Right lobe of liver (tissue), 4 donors: ENCODE results near the gene GALC.

Experiments used
- CTCF ChIP-seq, 4 donors: fragments of 200-600 bp in 3 of 4; fragments of 450-650 bp in 1 of 4; IDR thresholded peaks; one replicate each; pipeline versions ENCODE4 v1.5.1 to v1.8.0; 2016 to 2022; ENCODE audit warnings: antibody characterized with exemption in 4 of 4, mild to moderate bottlenecking in 2 of 4
- POLR2A ChIP-seq: fragments of 450-650 bp; IDR thresholded peaks from one replicate; pipeline ENCODE4 v1.6.1; 2017; ENCODE audit warnings: antibody characterized with exemption, mild to moderate bottlenecking
- donor health status: DM: no; HTN: no; CAD: no.
- donor health status: DM: no; HTN: no; CAD: no.
- donor health status: DM: no; HTN: yes; CAD: no.

GRCh38 chr14:88010331-88010730 is 17.3 kb upstream of the GALC start:
- TF ChIP-seq CTCF (IDR thresholded peaks at IDR 0.05): no peak
- no peak for TF ChIP-seq POLR2A
